HG03045 (cell line): ENCODE measurements around the gene ANO7.

Experiments
- ATAC-seq: cut with Tn5 transposase; IDR thresholded peaks from one replicate; pipeline ENCODE4 v1.9.1; 2021; ENCODE audit warnings: mild to moderate bottlenecking, moderate library complexity; ENCODE audit not compliant: unreplicated experiment

The ANO7 gene

GRCh38 chr2:241242306-241242705 lies 53.8 kb downstream of the ANO7 start:
- ATAC-seq: no peak

- ATAC-seq: no peak
These were observed 55.9 kb downstream of the ANO7 start for GRCh38 chr2:241244368-241244767.

GRCh38 chr2:241248289-241248688 lies 59.8 kb downstream of the ANO7 start:
- ATAC-seq: no peak

GRCh38 chr2:241248897-241249296 lies 60.4 kb downstream of the ANO7 start:
- ATAC-seq: no peak

GRCh38 chr2:241249654-241250053 lies 61.2 kb downstream of the ANO7 start:
- no peak for ATAC-seq

GRCh38 chr2:241252778-241253475 lies 64.5 kb downstream of the ANO7 start:
- ATAC-seq: no peak

- ATAC-seq: no peak
These were observed 66.5 kb downstream of the ANO7 start for GRCh38 chr2:241254904-241255351.

GRCh38 chr2:241255542-241256167 lies 67.2 kb downstream of the ANO7 start:
- no peak for ATAC-seq

- ATAC-seq: no peak
These were observed 67.7 kb downstream of the ANO7 start for GRCh38 chr2:241256168-241256545.

GRCh38 chr2:241257419-241258032 lies 69.0 kb downstream of the ANO7 start:
- ATAC-seq: no peak

GRCh38 chr2:241258505-241259280 lies 70.2 kb downstream of the ANO7 start:
- no peak for ATAC-seq

- no peak for ATAC-seq
These were observed 72.4 kb downstream of the ANO7 start for GRCh38 chr2:241260911-241261310.

GRCh38 chr2:241261628-241262027 lies 73.2 kb downstream of the ANO7 start:
- ATAC-seq: no peak

- no peak for ATAC-seq
These were observed 74.6 kb downstream of the ANO7 start for GRCh38 chr2:241263061-241263460.

GRCh38 chr2:241265506-241265905 lies 77.0 kb downstream of the ANO7 start:
- ATAC-seq: no peak

GRCh38 chr2:241267249-241268067 lies 79.0 kb downstream of the ANO7 start:
- no peak for ATAC-seq

GRCh38 chr2:241268306-241268705 lies 79.8 kb downstream of the ANO7 start:
- ATAC-seq: no peak

GRCh38 chr2:241268716-241269445 lies 80.4 kb downstream of the ANO7 start:
- ATAC-seq: no peak

- no peak for ATAC-seq
These were observed 81.4 kb downstream of the ANO7 start for GRCh38 chr2:241269707-241270520.
